LNCAP (cell line): ENCODE data around the gene BSND.

Experiments
- CTCF ChIP-seq: fragments of 450-650 bp; IDR thresholded peaks from 2 replicates; pipeline ENCODE4 v1.5.1; 2017; ENCODE audit warnings: mild to moderate bottlenecking

Gene BSND

GRCh38 chr1:54977533-54978297 is 21.0 kb upstream of the BSND start:
- no peak for TF ChIP-seq CTCF

- TF ChIP-seq CTCF, result no peak
These were observed 20.0 kb upstream of the BSND start for GRCh38 chr1:54978528-54979326.

GRCh38 chr1:54979327-54979891 is 19.3 kb upstream of the BSND start:
- no peak for TF ChIP-seq CTCF

- TF ChIP-seq CTCF, result no peak
These were observed 18.6 kb upstream of the BSND start for GRCh38 chr1:54980046-54980527.

GRCh38 chr1:54980528-54981241 is 18.0 kb upstream of the BSND start, which contains the start of gene TMEM61:
TSS of gene TMEM61 (plus strand) at chr1:54980628. CDS start at chr1:54981066, 438 bp downstream.
- TF ChIP-seq CTCF, result no peak

GRCh38 chr1:54981466-54981865 is 17.3 kb upstream of the BSND start:
- no peak for TF ChIP-seq CTCF

GRCh38 chr1:54982739-54983138 is 16.0 kb upstream of the BSND start:
- no peak for TF ChIP-seq CTCF
